DND-41 (cell line): ENCODE results near the gene RTN4RL2.

Experiments used
- ATAC-seq: fragments of 200-7000 bp; cut with Tn5 transposase; 3 replicates; pipeline ENCODE4 v1.9.1; 2021; ENCODE audit warnings: low read depth; ENCODE audit not compliant: insufficient read depth
- DNase-seq: peaks from one replicate; pipeline ENCODE4 v3.0.0-alpha.2; 2020
- H2AFZ ChIP-seq: 2 replicates; pipeline ENCODE4 v1.6.0; 2012; ENCODE audit warnings: low read depth, low read length
- H3K27ac ChIP-seq: 2 replicates; pipeline ENCODE4 v1.5.1; 2012; ENCODE audit warnings: low read length, inconsistent platforms
- H3K27me3 ChIP-seq: fragments of 200-600 bp; sonication (generic); 2 replicates; pipeline ENCODE4 v1.6.0; 2012; ENCODE audit warnings: low read length, mild to moderate bottlenecking, inconsistent platforms; ENCODE audit not compliant: insufficient read depth, poor library complexity
- H3K36me3 ChIP-seq: 2 replicates; pipeline ENCODE4 v1.5.1; 2012; ENCODE audit warnings: low read length, inconsistent platforms; ENCODE audit not compliant: insufficient read depth
- H3K4me1 ChIP-seq: 2 replicates; pipeline ENCODE4 v1.5.1; 2012; ENCODE audit warnings: mild to moderate bottlenecking, low read length; ENCODE audit not compliant: insufficient read depth
- H3K4me2 ChIP-seq: 2 replicates; pipeline ENCODE4 v1.6.0; 2012; ENCODE audit warnings: mild to moderate bottlenecking, moderate library complexity, low read length, inconsistent platforms; ENCODE audit not compliant: insufficient read depth
- H3K4me3 ChIP-seq, 2 experiments: fragments of 200-600 bp in 1 of 2; shearing (Covaris generic) in 1 of 2; 2 replicates each; pipeline ENCODE4 v1.5.1; 2012 to 2016; ENCODE audit warnings: inconsistent platforms in 2 of 2, low read length in 2 of 2, mild to moderate bottlenecking in 2 of 2, low read depth in 1 of 2, moderate library complexity in 1 of 2
- H3K79me2 ChIP-seq: 2 replicates; pipeline ENCODE4 v1.6.0; 2012; ENCODE audit warnings: low read length, inconsistent platforms; ENCODE audit not compliant: insufficient read depth
- H3K9ac ChIP-seq: 2 replicates; pipeline ENCODE4 v1.6.0; 2012; ENCODE audit warnings: low read depth, mild to moderate bottlenecking, inconsistent platforms, low read length, moderate library complexity
- H3K9me3 ChIP-seq: 2 replicates; pipeline ENCODE4 v1.5.1; 2012; ENCODE audit warnings: low read length, moderate library complexity, mild to moderate bottlenecking, inconsistent platforms; ENCODE audit not compliant: insufficient read depth, severe bottlenecking
- H4K20me1 ChIP-seq: 2 replicates; pipeline ENCODE4 v1.6.0; 2012; ENCODE audit warnings: low read length; ENCODE audit not compliant: insufficient read depth
- CTCF ChIP-seq: IDR thresholded peaks from 2 replicates; pipeline ENCODE4 v1.5.1; 2012; ENCODE audit warnings: borderline replicate concordance, low read length, moderate library complexity, mild to moderate bottlenecking; ENCODE audit not compliant: poor library complexity, severe bottlenecking; ENCODE audit errors: extremely low read depth
- EZH2 ChIP-seq: IDR thresholded peaks from 3 replicates; pipeline ENCODE4 v1.6.1; 2012; ENCODE audit warnings: borderline replicate concordance, low read depth, mild to moderate bottlenecking, moderate library complexity, low read length, inconsistent platforms; ENCODE audit not compliant: severe bottlenecking

RTN4RL2 gene

DNA sequence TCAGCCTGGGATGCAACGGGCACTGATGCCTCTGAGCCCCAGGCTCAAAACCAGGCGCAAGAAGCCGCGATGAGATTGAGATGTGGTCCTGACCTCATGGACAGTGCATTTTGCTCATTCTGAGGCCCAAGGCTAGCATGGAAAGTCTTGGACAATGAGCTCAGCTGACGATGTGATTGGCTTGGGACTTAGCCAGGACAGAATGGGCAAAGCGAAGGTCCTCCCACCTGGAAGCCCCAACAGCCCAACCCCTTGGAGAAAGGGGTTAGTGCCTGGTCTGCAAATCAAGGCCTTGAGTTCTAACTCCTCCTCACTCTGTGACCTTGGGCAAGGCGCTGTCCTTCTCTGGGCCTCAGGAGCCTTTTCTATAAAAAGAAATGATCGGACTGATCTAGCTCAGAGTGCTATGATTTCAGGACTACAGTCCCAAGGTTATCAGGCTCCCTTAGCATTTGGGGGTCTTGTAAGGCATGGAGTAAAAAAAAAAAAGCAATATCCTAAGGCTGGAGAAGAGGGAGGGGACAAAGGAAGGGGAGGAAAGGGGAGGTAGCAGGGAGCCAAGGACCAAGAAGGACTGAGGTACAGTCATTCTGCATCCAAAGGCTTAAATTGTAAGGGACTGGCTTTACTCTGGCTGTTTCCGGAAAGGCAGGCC is 36.1 kb upstream of the RTN4RL2 start:
- H3K9me3 ChIP-seq, result no peaks in the 10 kb centered on the region
- DNase-seq (no peak), ATAC-seq (no peak)
- no peak overlapping the region; the same call in 1 of the 2 replicates for H2AFZ ChIP-seq
- peak overlapping the region; percentile 87 for H3K4me2 ChIP-seq
- peaks cover 55% of the 10 kb centered on the region for H3K79me2 ChIP-seq
- H3K4me3 ChIP-seq, result peak overlapping the region; percentile 8 to 64; a peak in 3 of 4 replicates
- H3K9ac ChIP-seq, result peak overlapping the region; percentile 79
- H4K20me1 ChIP-seq, result peaks cover 42% of the 10 kb centered on the region
- peak overlapping the region; percentile 95 for H3K27ac ChIP-seq
- H3K36me3 ChIP-seq, result peaks cover 60% of the 10 kb centered on the region
- H3K4me1 ChIP-seq, result peaks cover 53% of the 10 kb centered on the region
- H3K27me3 ChIP-seq, result no peaks in the 10 kb centered on the region
- TF ChIP-seq CTCF (no peak), EZH2 (no peak)

GRCh38 chr11:57424792-57425564 is 35.4 kb upstream of the RTN4RL2 start:
- peaks cover 53% of the 10 kb centered on the region for H3K36me3 ChIP-seq
- TF ChIP-seq EZH2, result no peak
- no peak for TF ChIP-seq CTCF
- H3K9me3 ChIP-seq, result no peaks in the 10 kb centered on the region
- ATAC-seq, result peak; percentile 88
- H3K4me2 ChIP-seq, result peak overlapping the region; percentile 87
- H3K27ac ChIP-seq, result peak overlapping the region; percentile 95
- peaks cover 39% of the 10 kb centered on the region for H4K20me1 ChIP-seq
- H3K79me2 ChIP-seq, result peaks cover 51% of the 10 kb centered on the region
- DNase-seq, result peak; percentile 95
- no peak overlapping the region; the same call in 1 of the 2 replicates for H2AFZ ChIP-seq
- H3K4me3 ChIP-seq, result peak overlapping the region; percentile 51 to 64; a peak in 3 of 4 replicates
- H3K4me1 ChIP-seq, result peaks cover 53% of the 10 kb centered on the region
- peak overlapping the region; percentile 79 for H3K9ac ChIP-seq
- no peaks in the 10 kb centered on the region for H3K27me3 ChIP-seq

DNA sequence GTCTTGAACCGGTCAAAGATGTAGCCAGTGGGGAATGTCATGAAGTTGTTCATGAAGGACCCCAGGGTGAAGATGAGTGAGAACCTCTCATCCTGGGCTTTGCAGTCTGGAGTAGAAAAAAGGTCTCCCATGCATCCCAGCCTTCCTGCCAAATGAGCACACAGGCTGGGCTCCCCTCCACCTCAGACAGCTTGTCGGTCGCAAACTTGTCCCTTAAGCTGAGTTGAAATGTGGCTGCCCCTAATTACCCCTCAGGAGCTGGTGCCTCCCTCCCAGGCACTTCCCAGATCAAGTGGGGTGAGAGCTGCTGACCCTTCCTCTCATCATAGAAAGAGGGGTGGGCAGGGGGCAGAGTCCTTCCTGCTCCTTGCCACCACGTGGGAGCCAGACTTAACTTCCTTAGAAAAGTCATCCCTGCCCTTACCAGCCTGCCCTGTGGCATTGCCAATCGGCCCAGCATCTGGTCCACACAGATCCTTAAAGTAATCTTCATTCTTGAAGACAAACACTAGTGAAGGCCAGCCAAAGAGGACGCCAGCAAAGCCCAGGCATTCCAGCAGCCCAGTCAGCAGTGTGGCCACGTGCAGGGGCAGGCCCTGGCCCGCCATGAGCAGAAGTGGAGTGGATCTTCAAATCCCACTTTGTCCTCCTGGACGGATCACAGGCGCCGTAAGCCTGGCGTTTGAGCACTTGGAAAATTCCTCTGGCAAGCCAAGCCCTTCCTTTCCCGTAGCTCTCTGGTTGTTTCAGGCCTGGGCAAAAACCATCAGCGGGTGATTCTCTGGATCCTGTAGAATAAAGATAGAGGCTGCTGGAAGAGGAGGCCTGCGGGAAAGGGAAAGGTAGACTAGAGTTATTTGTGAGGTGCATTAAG is 34.5 kb upstream of the RTN4RL2 start:
- H3K9ac ChIP-seq, result peak overlapping the region; percentile 79
- peak overlapping the region; percentile 87 for H3K4me2 ChIP-seq
- H3K4me1 ChIP-seq, result peaks cover 53% of the 10 kb centered on the region
- peaks cover 45% of the 10 kb centered on the region for H3K36me3 ChIP-seq
- no peak for ATAC-seq
- H3K27ac ChIP-seq, result peak overlapping the region; percentile 95
- peak; percentile 24 for DNase-seq
- no peaks in the 10 kb centered on the region for H3K27me3 ChIP-seq
- no peak overlapping the region for H2AFZ ChIP-seq
- TF ChIP-seq CTCF (no peak), EZH2 (no peak)
- H4K20me1 ChIP-seq, result peaks cover 31% of the 10 kb centered on the region
- H3K9me3 ChIP-seq, result no peaks in the 10 kb centered on the region
- H3K4me3 ChIP-seq, result peak overlapping the region; percentile 51 to 64; a peak in 3 of 4 replicates
- peaks cover 43% of the 10 kb centered on the region for H3K79me2 ChIP-seq
